CD4-positive, alpha-beta memory T cell (primary cell): ENCODE measurements around the gene LURAP1L. TPM values are rescaled to one million over a fixed set of nuclear protein-coding genes. Genes with fewer than 3 reads are reported as not detected.

Experiments used
- CTCF ChIA-PET: fragments of 350-600 bp; sonication (Branson Sonifier 250); formaldehyde crosslinking; loops from one replicate; lab custom pipeline; 2021; ENCODE audit warnings: inconsistent platforms; ENCODE audit not compliant: partially characterized antibody; lab: Charles Lee
- POLR2A ChIA-PET: fragments of 350-600 bp; sonication (Branson Sonifier 250); formaldehyde crosslinking; loops from one replicate; lab custom pipeline; 2021; ENCODE audit not compliant: partially characterized antibody; lab: Charles Lee
- DNase-seq, 5 donors: peaks; one replicate each; pipeline versions ENCODE4 v3.0.0 to v3.0.0-alpha.2; 2020 to 2022; ENCODE audit warnings: mixed read lengths in 1 of 5
- H3K27ac ChIP-seq: one replicate; pipeline ENCODE4 v1.7.0; 2013; ENCODE audit warnings: low read depth, low read length
- H3K27me3 ChIP-seq: 2 replicates; pipeline ENCODE4 v1.7.0; 2013; ENCODE audit warnings: mild to moderate bottlenecking, low read length, moderate library complexity; ENCODE audit not compliant: insufficient read depth
- H3K36me3 ChIP-seq: 2 replicates; pipeline ENCODE4 v1.7.0; 2013; ENCODE audit warnings: mild to moderate bottlenecking, low read length, moderate library complexity; ENCODE audit not compliant: insufficient read depth
- H3K4me1 ChIP-seq: 2 replicates; pipeline ENCODE4 v1.7.0; 2013; ENCODE audit warnings: mild to moderate bottlenecking, low read length, moderate library complexity; ENCODE audit not compliant: insufficient read depth
- H3K4me3 ChIP-seq, 2 donors: one replicate each; pipeline ENCODE4 v1.7.0; 2013; ENCODE audit warnings: low read length in 2 of 2, mild to moderate bottlenecking in 1 of 2
- H3K9me3 ChIP-seq, 2 donors: one replicate each; pipeline ENCODE4 v1.7.0; 2013; ENCODE audit warnings: low read length in 2 of 2, control low read depth in 1 of 2; ENCODE audit not compliant: control insufficient read depth in 1 of 2
- H3K27ac Mint-ChIP-seq, 7 donors: one replicate each; pipeline ENCODE4 v1.8.0; 2020 to 2021; ENCODE audit warnings: mixed read lengths in 7 of 7, mild to moderate bottlenecking in 6 of 7, inconsistent platforms in 3 of 7, moderate library complexity in 3 of 7
- H3K27me3 Mint-ChIP-seq, 2 donors: one replicate each; pipeline ENCODE4 v1.8.0; 2020 to 2021; ENCODE audit warnings: mixed read lengths in 2 of 2
- H3K36me3 Mint-ChIP-seq, 2 donors: one replicate each; pipeline ENCODE4 v1.8.0; 2020 to 2021; ENCODE audit warnings: mixed read lengths in 2 of 2, inconsistent platforms in 1 of 2, mild to moderate bottlenecking in 1 of 2
- H3K4me1 Mint-ChIP-seq, 4 donors: one replicate each; pipeline ENCODE4 v1.8.0; 2020 to 2021; ENCODE audit warnings: mixed read lengths in 4 of 4, mild to moderate bottlenecking in 1 of 4
- H3K4me3 Mint-ChIP-seq, 8 donors: one replicate each; pipeline ENCODE4 v1.8.0; 2020 to 2021; ENCODE audit warnings: mixed read lengths in 8 of 8, mild to moderate bottlenecking in 7 of 8, moderate library complexity in 6 of 8, inconsistent platforms in 3 of 8
- H3K9me3 Mint-ChIP-seq, 8 donors: one replicate each; pipeline ENCODE4 v1.8.0; 2020 to 2021; ENCODE audit warnings: mixed read lengths in 8 of 8, mild to moderate bottlenecking in 5 of 8, inconsistent platforms in 3 of 8, moderate library complexity in 1 of 8
- intact Hi-C: fragments of 100-400 bp; cut with micrococcal nuclease; formaldehyde crosslinking; loops from one replicate; pipeline ENCODE4 v1.15.1; 2023
- polyA plus RNA-seq, 2 donors: library from polyadenylated mRNA; unstranded; fragments of 300-500 nt; fragmentation: Illumina TruSeq; gene quantifications; one replicate each; pipeline ENCODE4 v1.2.3, GENCODE V29; 2021
- total RNA-seq, 2 experiments: library from RNA; stranded (reverse); gene quantifications; one replicate each; pipeline ENCODE4 v1.2.3, GENCODE V29; 2021

Gene LURAP1L, protein sequence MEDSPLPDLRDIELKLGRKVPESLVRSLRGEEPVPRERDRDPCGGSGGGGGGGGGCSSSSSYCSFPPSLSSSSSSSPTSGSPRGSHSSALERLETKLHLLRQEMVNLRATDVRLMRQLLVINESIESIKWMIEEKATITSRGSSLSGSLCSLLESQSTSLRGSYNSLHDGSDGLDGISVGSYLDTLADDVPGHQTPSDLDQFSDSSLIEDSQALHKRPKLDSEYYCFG
- total RNA-seq (not detected), polyA plus RNA-seq (not detected)

GRCh38 chr9:12774861-12775678 lies at the start of gene LURAP1L:
LURAP1L (plus strand) TSS chr9:12775020; CDS start chr9:12775716, 696 bp downstream.
- Histone ChIP-seq H3K4me3 (no peak within 1 kb of the TSS), H3K4me1 (no peaks in the 10 kb centered on the region), H3K27me3 (no peaks in the 10 kb centered on the region), H3K27ac (no peak within 1 kb of the TSS), H3K9me3 (no peaks in the 10 kb centered on the region), H3K36me3 (no peaks in the 10 kb centered on the region)
- Mint-ChIP-seq H3K27ac (no peak within 1 kb of the TSS), H3K36me3 (no peaks in the 10 kb centered on the region), H3K4me1 (peaks cover 0 to 13% (median 2%) of the 10 kb centered on the region in 4 donors), H3K27me3 (peaks cover 11 to 12% of the 10 kb centered on the region in 2 donors), H3K4me3 (peak within 1 kb of the TSS in 2 of 8 donors; percentile 19 to 64), H3K9me3 (peaks cover 0 to 24% (median 10%) of the 10 kb centered on the region in 8 donors)
- intact Hi-C loops = no loop called here
- DNase-seq = no peak
- CTCF ChIA-PET = no interaction called here
- POLR2A ChIA-PET = no interaction called here

DNA sequence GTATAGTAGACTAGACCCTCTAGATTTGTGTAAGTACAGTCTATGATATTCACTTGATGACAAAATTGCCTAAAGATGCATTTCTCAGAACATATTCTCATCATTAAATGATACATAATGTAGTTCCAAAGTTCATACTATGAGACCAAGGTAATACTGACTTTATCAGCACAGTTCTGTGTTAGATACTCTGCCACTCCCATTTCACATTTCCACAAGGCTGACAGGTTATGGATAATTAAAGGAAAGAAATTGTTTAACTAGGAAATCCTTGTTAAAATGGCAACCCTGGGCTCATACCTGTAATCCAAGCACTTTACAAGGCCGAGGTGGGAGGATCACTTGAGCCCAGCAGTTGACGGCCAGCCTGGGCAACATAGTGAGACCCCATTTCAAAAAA lies 48.0 kb upstream of the LURAP1L start:
- intact Hi-C loops = no loop called here
- H3K4me3 Mint-ChIP-seq = no peak overlapping the region
- ChIA-PET POLR2A (no interaction called here), CTCF (no interaction called here)
- H3K27ac ChIP-seq = no peak overlapping the region
- no peaks in the 10 kb centered on the region for H3K27me3 ChIP-seq
- no peak overlapping the region for H3K4me3 ChIP-seq
- no peaks in the 10 kb centered on the region for H3K36me3 Mint-ChIP-seq
- no peaks in the 10 kb centered on the region for H3K9me3 ChIP-seq
- no peak overlapping the region for H3K27ac Mint-ChIP-seq
- H3K9me3 Mint-ChIP-seq = peaks cover 3 to 26% (median 10%) of the 10 kb centered on the region in 8 donors
- no peak for DNase-seq
- no peaks in the 10 kb centered on the region for H3K4me1 ChIP-seq
- H3K36me3 ChIP-seq = no peaks in the 10 kb centered on the region
- H3K27me3 Mint-ChIP-seq = no peaks in the 10 kb centered on the region
- no peaks in the 10 kb centered on the region for H3K4me1 Mint-ChIP-seq

GRCh38 chr9:12730198-12730597 lies 44.6 kb upstream of the LURAP1L start:
- CTCF ChIA-PET = no interaction called here
- no peak overlapping the region for H3K4me3 Mint-ChIP-seq

DNA sequence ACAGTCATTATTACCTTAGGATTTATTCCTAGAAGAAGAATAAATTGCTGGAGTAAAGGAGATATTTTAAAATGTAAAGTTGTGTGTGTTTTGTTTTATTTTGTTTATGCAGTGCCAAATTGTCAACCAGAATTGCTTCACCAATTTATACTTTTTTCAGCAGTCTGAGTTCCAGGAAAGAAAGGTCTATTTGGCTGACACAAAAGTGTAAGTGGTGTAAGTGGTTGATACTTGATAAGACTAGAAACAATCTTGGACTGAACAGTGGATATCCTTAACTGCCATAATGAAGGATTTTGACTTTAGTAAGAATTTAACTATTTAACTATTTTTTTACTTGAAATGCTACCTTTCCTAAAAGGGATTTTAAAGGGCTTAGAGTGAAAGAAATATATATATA lies 43.9 kb upstream of the LURAP1L start:
- H3K4me3 Mint-ChIP-seq = no peak overlapping the region
- Histone ChIP-seq H3K4me1 (no peaks in the 10 kb centered on the region), H3K27ac (no peak overlapping the region), H3K36me3 (no peaks in the 10 kb centered on the region), H3K4me3 (no peak overlapping the region), H3K9me3 (peaks cover 0 to 2% of the 10 kb centered on the region in 2 donors), H3K27me3 (no peaks in the 10 kb centered on the region)
- H3K36me3 Mint-ChIP-seq = no peaks in the 10 kb centered on the region
- H3K27me3 Mint-ChIP-seq = no peaks in the 10 kb centered on the region
- DNase-seq = no peak
- ChIA-PET CTCF (no interaction called here), POLR2A (no interaction called here)
- H3K9me3 Mint-ChIP-seq = peaks cover 3 to 27% (median 12%) of the 10 kb centered on the region in 8 donors
- H3K4me1 Mint-ChIP-seq = no peaks in the 10 kb centered on the region
- intact Hi-C loops = no loop called here
- no peak overlapping the region for H3K27ac Mint-ChIP-seq

More at GRCh38 chr9:12730198-12730597, 44.6 kb upstream of the LURAP1L start:
- DNase-seq = no peak
- H3K4me3 ChIP-seq = no peak overlapping the region
- Mint-ChIP-seq H3K36me3 (no peaks in the 10 kb centered on the region), H3K27ac (no peak overlapping the region), H3K27me3 (no peaks in the 10 kb centered on the region), H3K4me1 (no peaks in the 10 kb centered on the region), H3K9me3 (peaks cover 3 to 27% (median 10%) of the 10 kb centered on the region in 8 donors)
- POLR2A ChIA-PET = no interaction called here
- intact Hi-C loops = no loop called here
- no peaks in the 10 kb centered on the region for H3K36me3 ChIP-seq
- no peak overlapping the region for H3K27ac ChIP-seq
- no peaks in the 10 kb centered on the region for H3K27me3 ChIP-seq
- H3K9me3 ChIP-seq = peaks cover 0 to 2% of the 10 kb centered on the region in 2 donors
- no peaks in the 10 kb centered on the region for H3K4me1 ChIP-seq

DNA sequence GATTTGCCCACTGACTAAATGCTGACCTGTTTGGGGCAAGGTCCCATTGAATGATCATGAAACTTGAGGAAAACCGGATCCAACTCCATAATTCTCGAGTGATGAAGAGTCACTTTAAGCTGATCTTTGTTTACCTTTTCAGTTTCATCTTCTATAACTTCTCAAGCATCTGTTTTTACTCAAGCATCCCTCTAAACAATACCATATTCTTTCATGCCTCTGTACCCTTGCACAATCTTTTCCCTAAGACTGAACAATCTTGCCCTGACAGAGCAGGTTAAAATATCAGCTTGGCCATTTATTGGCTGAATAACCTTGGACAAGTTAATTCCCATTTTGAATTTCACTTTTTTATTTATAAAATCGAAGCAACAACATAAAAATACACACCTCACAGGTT lies 41.8 kb upstream of the LURAP1L start:
- intact Hi-C loops = no loop called here
- H3K4me1 ChIP-seq = no peaks in the 10 kb centered on the region
- H3K27me3 ChIP-seq = no peaks in the 10 kb centered on the region
- Mint-ChIP-seq H3K4me3 (no peak overlapping the region), H3K27ac (no peak overlapping the region), H3K9me3 (peaks cover 3 to 25% (median 12%) of the 10 kb centered on the region in 8 donors), H3K36me3 (no peaks in the 10 kb centered on the region), H3K4me1 (no peaks in the 10 kb centered on the region), H3K27me3 (no peaks in the 10 kb centered on the region)
- H3K36me3 ChIP-seq = no peaks in the 10 kb centered on the region
- ChIA-PET CTCF (no interaction called here), POLR2A (no interaction called here)
- no peak overlapping the region for H3K27ac ChIP-seq
- peaks cover 0 to 7% of the 10 kb centered on the region in 2 donors for H3K9me3 ChIP-seq
- no peak for DNase-seq
- H3K4me3 ChIP-seq = no peak overlapping the region

GRCh38 chr9:12735665-12736064 lies 39.2 kb upstream of the LURAP1L start:
- no peak overlapping the region for H3K27ac ChIP-seq
- ChIA-PET CTCF (no interaction called here), POLR2A (no interaction called here)
- DNase-seq = no peak
- Mint-ChIP-seq H3K27me3 (no peaks in the 10 kb centered on the region), H3K4me3 (no peak overlapping the region), H3K9me3 (peaks cover 3 to 28% (median 14%) of the 10 kb centered on the region in 8 donors), H3K27ac (no peak overlapping the region), H3K4me1 (no peaks in the 10 kb centered on the region), H3K36me3 (no peaks in the 10 kb centered on the region)
- no peaks in the 10 kb centered on the region for H3K4me1 ChIP-seq
- no peaks in the 10 kb centered on the region for H3K27me3 ChIP-seq
- no peaks in the 10 kb centered on the region for H3K36me3 ChIP-seq
- no peak overlapping the region for H3K4me3 ChIP-seq
- intact Hi-C loops = loop anchor here (2.0 kb wide), 1 partner anchor 13 kb away; no protein-coding TSS in a partner anchor
- H3K9me3 ChIP-seq = peaks cover 0 to 7% of the 10 kb centered on the region in 2 donors

DNA sequence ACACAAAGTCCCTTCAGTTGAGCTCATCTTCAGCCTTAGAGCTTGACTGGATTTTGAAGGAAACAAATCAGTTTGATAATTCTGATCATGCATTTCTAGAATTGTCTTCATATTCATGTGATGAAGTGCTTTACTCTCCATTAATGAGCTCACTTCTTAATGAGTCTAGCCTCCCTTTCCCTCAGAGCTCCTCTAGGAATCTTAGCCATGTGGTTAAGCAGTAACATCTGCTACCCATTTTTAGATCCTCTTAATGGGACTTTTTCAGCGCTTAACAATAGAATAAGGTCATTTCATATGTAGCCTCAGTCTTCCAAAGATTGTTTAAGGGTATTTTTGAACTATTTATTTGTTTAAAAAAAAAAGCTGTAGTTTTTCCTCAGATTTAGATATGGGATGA lies 36.9 kb upstream of the LURAP1L start:
- ChIA-PET CTCF (no interaction called here), POLR2A (no interaction called here)
- no peak for DNase-seq
- Histone ChIP-seq H3K27me3 (no peaks in the 10 kb centered on the region), H3K36me3 (no peaks in the 10 kb centered on the region), H3K9me3 (peaks cover 0 to 7% of the 10 kb centered on the region in 2 donors), H3K4me1 (no peaks in the 10 kb centered on the region), H3K4me3 (no peak overlapping the region), H3K27ac (no peak overlapping the region)
- peaks cover 3 to 28% (median 17%) of the 10 kb centered on the region in 8 donors for H3K9me3 Mint-ChIP-seq
- no peaks in the 10 kb centered on the region for H3K27me3 Mint-ChIP-seq
- H3K4me1 Mint-ChIP-seq = no peaks in the 10 kb centered on the region
- peaks cover 0 to 2% of the 10 kb centered on the region in 2 donors for H3K36me3 Mint-ChIP-seq
- intact Hi-C loops = no loop called here
- no peak overlapping the region for H3K4me3 Mint-ChIP-seq
- H3K27ac Mint-ChIP-seq = no peak overlapping the region
